Measurements from ENCODE around the gene LHX2. TPM values are rescaled to one million over a fixed set of nuclear protein-coding genes. Genes with fewer than 3 reads are reported as not detected.

The LHX2 gene
- total and polyA plus RNA-seq, 7 experiments from 2014 or later = not detected

DNA sequence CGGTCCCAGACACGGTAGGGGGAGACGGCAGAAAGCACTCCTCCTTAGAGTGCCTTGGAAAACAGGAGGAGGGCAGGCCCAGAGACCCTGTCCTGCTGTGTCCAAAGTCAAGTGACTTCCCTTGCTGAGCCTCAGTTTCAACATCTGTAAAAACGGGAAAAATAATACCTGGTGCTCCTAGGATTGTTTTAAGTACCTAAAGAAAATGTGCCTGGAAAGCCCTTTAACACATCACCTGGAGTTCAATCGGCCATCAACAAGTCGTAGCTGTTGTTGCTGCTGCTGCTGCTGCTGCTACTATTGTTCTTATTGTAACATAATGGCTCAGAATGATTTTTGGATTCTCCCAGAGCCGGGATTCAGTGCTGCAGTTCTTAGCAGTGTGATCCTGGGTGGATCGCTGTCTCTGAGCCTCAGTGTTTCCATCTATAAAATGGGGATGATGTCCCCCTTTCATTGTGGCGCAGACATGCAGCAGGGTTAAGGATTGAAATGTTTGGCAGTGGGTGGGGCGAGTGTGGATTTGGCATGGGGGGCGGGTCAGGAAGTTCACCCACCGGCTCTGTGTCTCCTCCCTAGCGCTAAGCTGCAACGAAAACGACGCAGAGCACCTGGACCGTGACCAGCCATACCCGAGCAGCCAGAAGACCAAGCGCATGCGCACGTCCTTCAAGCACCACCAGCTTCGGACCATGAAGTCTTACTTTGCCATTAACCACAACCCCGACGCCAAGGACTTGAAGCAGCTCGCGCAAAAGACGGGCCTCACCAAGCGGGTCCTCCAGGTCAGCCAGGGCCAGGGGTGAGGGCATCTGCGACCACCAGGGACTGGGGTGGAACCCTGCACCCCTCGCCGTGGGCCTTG lies 9.2 kb downstream of the LHX2 start:
- Histone ChIP-seq H3K4me3 (ENCODE audit: low read length) (no peak overlapping the region), H3K36me3 (ENCODE audit: control insufficient read depth in 2 of 3, insufficient read depth in 3 of 3, low read length in 3 of 3) (no peaks in the 10 kb centered on the region), H3K4me1 (ENCODE audit: control insufficient read depth in 2 of 2, insufficient read depth in 2 of 2, low read length in 2 of 2) (peaks cover 3 to 13% of the 10 kb centered on the region in 2 donors), H3K27me3 (ENCODE audit: control insufficient read depth in 2 of 2, insufficient read depth in 2 of 2, low read length in 2 of 2) (peaks cover 13 to 29% of the 10 kb centered on the region in 2 donors), H3K27ac (ENCODE audit: low read depth, low read length) (no peak overlapping the region), H3K9me3 (ENCODE audit: control insufficient read depth in 2 of 3, low read length in 3 of 3) (no peaks in the 10 kb centered on the region)
- POLR2A ChIA-PET = no interaction called here
- intact Hi-C loops (cut with micrococcal nuclease) = no loop called here
- Mint-ChIP-seq H3K4me3 (peak overlapping the region in 2 of 10 donors; percentile 8 to 37), H3K4me1 (peaks cover 14 to 43% (median 33%) of the 10 kb centered on the region in 7 donors), H3K36me3 (peaks cover 0 to 4% (median 0%) of the 10 kb centered on the region in 5 donors), H3K27me3 (peaks cover 70 to 82% (median 77%) of the 10 kb centered on the region in 5 donors), H3K27ac (no peak overlapping the region), H3K9me3 (peaks cover 0 to 9% (median 0%) of the 10 kb centered on the region in 11 donors)
- CTCF ChIA-PET = no interaction called here
- ATAC-seq = no peak
- no peak for DNase-seq

DNA sequence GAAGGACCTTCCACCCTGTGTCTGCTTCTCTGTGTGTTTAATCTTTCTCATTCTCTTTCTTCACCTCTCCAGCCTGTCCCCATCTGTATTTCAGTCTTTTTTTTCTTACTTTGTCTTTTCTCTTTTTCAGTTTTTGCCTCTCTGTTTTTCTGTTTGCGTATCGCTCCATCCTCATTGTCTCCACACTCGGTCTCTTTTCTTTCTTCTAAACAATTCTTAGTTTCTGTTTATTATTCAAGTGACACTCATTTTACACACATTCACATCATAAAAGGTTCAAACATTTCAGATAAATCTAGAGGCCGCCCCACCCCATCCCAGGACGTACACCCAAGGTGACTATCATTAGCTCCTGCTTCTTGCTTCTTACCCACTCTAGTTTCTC lies 9.8 kb downstream of the LHX2 start:
- Histone ChIP-seq H3K27me3 (ENCODE audit: control insufficient read depth in 2 of 2, insufficient read depth in 2 of 2, low read length in 2 of 2) (peaks cover 13 to 29% of the 10 kb centered on the region in 2 donors), H3K36me3 (ENCODE audit: control insufficient read depth in 2 of 3, insufficient read depth in 3 of 3, low read length in 3 of 3) (no peaks in the 10 kb centered on the region), H3K4me3 (ENCODE audit: low read length) (no peak overlapping the region), H3K27ac (ENCODE audit: low read depth, low read length) (no peak overlapping the region), H3K4me1 (ENCODE audit: control insufficient read depth in 2 of 2, insufficient read depth in 2 of 2, low read length in 2 of 2) (peaks cover 3 to 12% of the 10 kb centered on the region in 2 donors), H3K9me3 (ENCODE audit: control insufficient read depth in 2 of 3, low read length in 3 of 3) (no peaks in the 10 kb centered on the region)
- no peak overlapping the region for H3K27ac Mint-ChIP-seq
- intact Hi-C loops (cut with micrococcal nuclease) = no loop called here
- H3K4me3 Mint-ChIP-seq = peak overlapping the region in 4 of 10 donors; percentile 8 to 37 (median 26)
- H3K9me3 Mint-ChIP-seq = peaks cover 0 to 9% (median 0%) of the 10 kb centered on the region in 11 donors
- CTCF ChIA-PET = no interaction called here
- POLR2A ChIA-PET = no interaction called here
- DNase-seq = no peak
- H3K36me3 Mint-ChIP-seq = peaks cover 0 to 4% (median 0%) of the 10 kb centered on the region in 5 donors
- peaks cover 69 to 84% (median 78%) of the 10 kb centered on the region in 5 donors for H3K27me3 Mint-ChIP-seq
- no peak for ATAC-seq
- peaks cover 12 to 39% (median 30%) of the 10 kb centered on the region in 7 donors for H3K4me1 Mint-ChIP-seq

- no peak for ATAC-seq
- Histone ChIP-seq H3K27ac (ENCODE audit: low read depth, low read length) (no peak overlapping the region), H3K4me1 (ENCODE audit: control insufficient read depth in 2 of 2, insufficient read depth in 2 of 2, low read length in 2 of 2) (peaks cover 0 to 1% of the 10 kb centered on the region in 2 donors), H3K9me3 (ENCODE audit: control insufficient read depth in 2 of 3, low read length in 3 of 3) (no peaks in the 10 kb centered on the region), H3K4me3 (ENCODE audit: low read length) (no peak overlapping the region), H3K36me3 (ENCODE audit: control insufficient read depth in 2 of 3, insufficient read depth in 3 of 3, low read length in 3 of 3) (no peaks in the 10 kb centered on the region), H3K27me3 (ENCODE audit: control insufficient read depth in 2 of 2, insufficient read depth in 2 of 2, low read length in 2 of 2) (peaks cover 13 to 25% of the 10 kb centered on the region in 2 donors)
- ChIA-PET POLR2A (no interaction called here), CTCF (no interaction called here)
- intact Hi-C loops (cut with micrococcal nuclease) = no loop called here
- DNase-seq = no peak
- Mint-ChIP-seq H3K4me1 (peaks cover 7 to 30% (median 20%) of the 10 kb centered on the region in 7 donors), H3K4me3 (peak overlapping the region in 2 of 10 donors; percentile 15 to 25), H3K27me3 (peaks cover 60 to 84% (median 69%) of the 10 kb centered on the region in 5 donors), H3K27ac (no peak overlapping the region), H3K9me3 (peaks cover 0 to 9% (median 0%) of the 10 kb centered on the region in 11 donors), H3K36me3 (peaks cover 0 to 4% (median 0%) of the 10 kb centered on the region in 5 donors)
These were observed 10.9 kb downstream of the LHX2 start for GRCh38 chr9:124022201-124023121.

- Histone ChIP-seq H3K4me1 (ENCODE audit: control insufficient read depth in 2 of 2, insufficient read depth in 2 of 2, low read length in 2 of 2) (no peaks in the 10 kb centered on the region), H3K36me3 (ENCODE audit: control insufficient read depth in 2 of 3, insufficient read depth in 3 of 3, low read length in 3 of 3) (no peaks in the 10 kb centered on the region), H3K27ac (ENCODE audit: low read depth, low read length) (no peak overlapping the region), H3K9me3 (ENCODE audit: control insufficient read depth in 2 of 3, low read length in 3 of 3) (no peaks in the 10 kb centered on the region), H3K4me3 (ENCODE audit: low read length) (no peak overlapping the region), H3K27me3 (ENCODE audit: control insufficient read depth in 2 of 2, insufficient read depth in 2 of 2, low read length in 2 of 2) (peaks cover 13% of the 10 kb centered on the region in 2 donors)
- intact Hi-C loops (cut with micrococcal nuclease) = no loop called here
- no peak for ATAC-seq
- ChIA-PET POLR2A (no interaction called here), CTCF (no interaction called here)
- peaks cover 3 to 25% (median 15%) of the 10 kb centered on the region in 7 donors for H3K4me1 Mint-ChIP-seq
- H3K27me3 Mint-ChIP-seq = peaks cover 61 to 80% (median 69%) of the 10 kb centered on the region in 5 donors
- H3K9me3 Mint-ChIP-seq = peaks cover 0 to 7% (median 0%) of the 10 kb centered on the region in 11 donors
- no peak for DNase-seq
- no peak overlapping the region for H3K4me3 Mint-ChIP-seq
- H3K27ac Mint-ChIP-seq = no peak overlapping the region
- H3K36me3 Mint-ChIP-seq = peaks cover 0 to 2% (median 0%) of the 10 kb centered on the region in 5 donors
These were observed 12.5 kb downstream of the LHX2 start for GRCh38 chr9:124024107-124024506.

DNA sequence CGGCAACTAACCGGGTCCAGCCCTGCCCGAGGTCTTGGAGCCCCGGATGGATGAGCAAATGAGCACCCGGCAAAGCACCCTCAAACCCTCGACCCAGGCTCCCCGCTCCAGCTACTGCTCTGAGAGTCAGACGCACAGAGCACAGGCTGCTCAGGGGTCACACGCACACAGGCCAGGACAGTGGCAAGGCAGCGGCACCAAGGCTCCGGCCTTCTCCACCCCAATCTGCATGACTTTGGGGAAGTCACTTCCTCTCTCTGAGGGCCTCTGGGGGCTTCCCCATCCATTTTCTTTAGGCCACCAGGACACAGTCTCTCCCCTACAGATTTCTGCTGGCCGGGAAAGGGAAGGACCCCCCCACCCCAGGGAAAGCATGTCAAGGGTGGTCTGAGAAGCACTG lies 18.0 kb downstream of the LHX2 start:
- no peak overlapping the region for H3K27ac ChIP-seq (ENCODE audit: low read depth, low read length)
- no peaks in the 10 kb centered on the region for H3K4me1 ChIP-seq (ENCODE audit: control insufficient read depth in 2 of 2, insufficient read depth in 2 of 2, low read length in 2 of 2)
- DNase-seq (no peak), ATAC-seq (no peak)
- Mint-ChIP-seq H3K9me3 (peaks cover 0 to 3% (median 0%) of the 10 kb centered on the region in 11 donors), H3K36me3 (no peaks in the 10 kb centered on the region), H3K4me1 (peaks cover 0 to 11% (median 2%) of the 10 kb centered on the region in 7 donors), H3K27me3 (peaks cover 44 to 68% (median 61%) of the 10 kb centered on the region in 5 donors), H3K4me3 (no peak overlapping the region), H3K27ac (no peak overlapping the region)
- ChIA-PET CTCF (no interaction called here), POLR2A (no interaction called here)
- H3K9me3 ChIP-seq (ENCODE audit: control insufficient read depth in 2 of 3, low read length in 3 of 3) = no peaks in the 10 kb centered on the region
- intact Hi-C loops (cut with micrococcal nuclease) = no loop called here
- peaks cover 0 to 7% of the 10 kb centered on the region in 2 donors for H3K27me3 ChIP-seq (ENCODE audit: control insufficient read depth in 2 of 2, insufficient read depth in 2 of 2, low read length in 2 of 2)
- H3K4me3 ChIP-seq (ENCODE audit: low read length) = no peak overlapping the region
- H3K36me3 ChIP-seq (ENCODE audit: control insufficient read depth in 2 of 3, insufficient read depth in 3 of 3, low read length in 3 of 3) = no peaks in the 10 kb centered on the region

GRCh38 chr9:124030969-124031451 lies 19.4 kb downstream of the LHX2 start:
- Histone ChIP-seq H3K27ac (ENCODE audit: low read depth, low read length) (no peak overlapping the region), H3K36me3 (ENCODE audit: control insufficient read depth in 2 of 3, insufficient read depth in 3 of 3, low read length in 3 of 3) (no peaks in the 10 kb centered on the region), H3K4me1 (ENCODE audit: control insufficient read depth in 2 of 2, insufficient read depth in 2 of 2, low read length in 2 of 2) (no peaks in the 10 kb centered on the region), H3K4me3 (ENCODE audit: low read length) (no peak overlapping the region), H3K9me3 (ENCODE audit: control insufficient read depth in 2 of 3, low read length in 3 of 3) (no peaks in the 10 kb centered on the region), H3K27me3 (ENCODE audit: control insufficient read depth in 2 of 2, insufficient read depth in 2 of 2, low read length in 2 of 2) (peaks cover 0 to 7% of the 10 kb centered on the region in 2 donors)
- Mint-ChIP-seq H3K4me1 (peaks cover 0 to 11% (median 4%) of the 10 kb centered on the region in 7 donors), H3K36me3 (peaks cover 0 to 4% (median 0%) of the 10 kb centered on the region in 5 donors), H3K27ac (no peak overlapping the region), H3K27me3 (peaks cover 50 to 75% (median 63%) of the 10 kb centered on the region in 5 donors), H3K9me3 (peaks cover 0 to 5% (median 0%) of the 10 kb centered on the region in 11 donors), H3K4me3 (no peak overlapping the region)
- intact Hi-C loops (cut with micrococcal nuclease) = no loop called here
- ATAC-seq = no peak
- no peak for DNase-seq
- CTCF ChIA-PET = no interaction called here
- POLR2A ChIA-PET = no interaction called here
